ENCODE results near the gene ENO3.

DNA sequence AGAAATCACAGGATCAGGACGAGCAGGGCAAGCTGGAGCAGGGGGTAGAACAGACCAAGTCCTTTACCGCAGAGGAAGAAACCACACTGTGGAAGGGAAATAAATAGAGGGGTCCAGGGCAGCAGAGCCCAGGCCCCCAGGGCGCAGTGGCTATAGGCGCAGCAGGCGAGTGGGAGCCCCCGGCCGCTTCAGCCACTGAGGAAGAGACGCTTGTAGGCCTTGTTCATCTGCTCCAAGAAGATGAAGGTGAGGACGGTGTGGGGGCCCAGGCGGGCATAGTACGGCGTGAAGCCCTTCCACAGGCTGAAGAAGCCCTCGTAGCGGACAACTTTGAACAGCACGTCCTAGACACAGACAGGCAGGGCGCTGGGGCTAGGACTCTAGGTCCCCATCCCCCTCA is 13.4 kb upstream of the ENO3 start:
- no peak for TF ChIP-seq POLR2A (IDR thresholded peaks at IDR 0.05)
- TF ChIP-seq, protein P1, sequence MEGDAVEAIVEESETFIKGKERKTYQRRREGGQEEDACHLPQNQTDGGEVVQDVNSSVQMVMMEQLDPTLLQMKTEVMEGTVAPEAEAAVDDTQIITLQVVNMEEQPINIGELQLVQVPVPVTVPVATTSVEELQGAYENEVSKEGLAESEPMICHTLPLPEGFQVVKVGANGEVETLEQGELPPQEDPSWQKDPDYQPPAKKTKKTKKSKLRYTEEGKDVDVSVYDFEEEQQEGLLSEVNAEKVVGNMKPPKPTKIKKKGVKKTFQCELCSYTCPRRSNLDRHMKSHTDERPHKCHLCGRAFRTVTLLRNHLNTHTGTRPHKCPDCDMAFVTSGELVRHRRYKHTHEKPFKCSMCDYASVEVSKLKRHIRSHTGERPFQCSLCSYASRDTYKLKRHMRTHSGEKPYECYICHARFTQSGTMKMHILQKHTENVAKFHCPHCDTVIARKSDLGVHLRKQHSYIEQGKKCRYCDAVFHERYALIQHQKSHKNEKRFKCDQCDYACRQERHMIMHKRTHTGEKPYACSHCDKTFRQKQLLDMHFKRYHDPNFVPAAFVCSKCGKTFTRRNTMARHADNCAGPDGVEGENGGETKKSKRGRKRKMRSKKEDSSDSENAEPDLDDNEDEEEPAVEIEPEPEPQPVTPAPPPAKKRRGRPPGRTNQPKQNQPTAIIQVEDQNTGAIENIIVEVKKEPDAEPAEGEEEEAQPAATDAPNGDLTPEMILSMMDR (IDR thresholded peaks at IDR 0.05), result no peak
